ENCODE data around the gene CGN.

Gene CGN

GRCh38 chr1:151501474-151501873 is 9.7 kb upstream of the CGN start:
- no peak for DNase-seq (ENCODE audit: low read depth in 2 of 3, low spot score in 2 of 3)

GRCh38 chr1:151502035-151502700 is 9.0 kb upstream of the CGN start:
- DNase-seq (ENCODE audit: low read depth in 2 of 3, low spot score in 2 of 3), result no peak

GRCh38 chr1:151502859-151503780 is 8.1 kb upstream of the CGN start:
- no peak for DNase-seq (ENCODE audit: low read depth in 2 of 3, low spot score in 2 of 3)

- DNase-seq (ENCODE audit: low read depth in 2 of 3, low spot score in 2 of 3), result no peak
These were observed 6.9 kb upstream of the CGN start for GRCh38 chr1:151504252-151504651.

- no peak for DNase-seq (ENCODE audit: low read depth in 2 of 3, low spot score in 2 of 3)
These were observed 6.4 kb upstream of the CGN start for GRCh38 chr1:151504759-151505158.

GRCh38 chr1:151508833-151509232 is 2.4 kb upstream of the CGN start:
- no peak for DNase-seq (ENCODE audit: low read depth in 2 of 3, low spot score in 2 of 3)

GRCh38 chr1:151509350-151510019 is 1.7 kb upstream of the CGN start:
- no peak for DNase-seq (ENCODE audit: low read depth in 2 of 3, low spot score in 2 of 3)

GRCh38 chr1:151510020-151510405 is 1.2 kb upstream of the CGN start:
- DNase-seq (ENCODE audit: low read depth in 2 of 3, low spot score in 2 of 3), result no peak

GRCh38 chr1:151510614-151510956 is 602 bp upstream of the CGN start:
- DNase-seq (ENCODE audit: low read depth in 2 of 3, low spot score in 2 of 3), result no peak

- peak in 2 of 3 experiments; percentile 11 to 27 for DNase-seq (ENCODE audit: low read depth in 2 of 3, low spot score in 2 of 3)
These were observed 539 bp downstream of the CGN start for GRCh38 chr1:151511636-151512215.

- DNase-seq (ENCODE audit: low read depth in 2 of 3, low spot score in 2 of 3), result no peak
These were observed 1.1 kb downstream of the CGN start for GRCh38 chr1:151512326-151512725.

- DNase-seq (ENCODE audit: low read depth in 2 of 3, low spot score in 2 of 3), result no peak
These were observed 1.8 kb downstream of the CGN start for GRCh38 chr1:151512801-151513625.

GRCh38 chr1:151513626-151514121 is 2.5 kb downstream of the CGN start:
- DNase-seq (ENCODE audit: low read depth in 2 of 3, low spot score in 2 of 3), result no peak

GRCh38 chr1:151514366-151514765 is 3.2 kb downstream of the CGN start:
- DNase-seq (ENCODE audit: low read depth in 2 of 3, low spot score in 2 of 3), result no peak

GRCh38 chr1:151515265-151515664 is 4.1 kb downstream of the CGN start:
- no peak for DNase-seq (ENCODE audit: low read depth in 2 of 3, low spot score in 2 of 3)

GRCh38 chr1:151516031-151516511 is 4.9 kb downstream of the CGN start:
- DNase-seq (ENCODE audit: low read depth in 2 of 3, low spot score in 2 of 3), result no peak

GRCh38 chr1:151518431-151518830 is 7.2 kb downstream of the CGN start:
- DNase-seq (ENCODE audit: low read depth in 2 of 3, low spot score in 2 of 3), result no peak

- DNase-seq (ENCODE audit: low read depth in 2 of 3, low spot score in 2 of 3), result no peak
These were observed 7.7 kb downstream of the CGN start for GRCh38 chr1:151518936-151519335.

- no peak for DNase-seq (ENCODE audit: low read depth in 2 of 3, low spot score in 2 of 3)
These were observed 8.5 kb downstream of the CGN start for GRCh38 chr1:151519667-151520066.

GRCh38 chr1:151520359-151520758 is 9.2 kb downstream of the CGN start:
- DNase-seq (ENCODE audit: low read depth in 2 of 3, low spot score in 2 of 3), result no peak

Measured in activated CD8-positive, alpha-beta memory T cell treated with anti-CD3 and anti-CD28 coated beads for 48 hours (primary cell).